ENCODE measurements around the gene CSTPP1.

DNA sequence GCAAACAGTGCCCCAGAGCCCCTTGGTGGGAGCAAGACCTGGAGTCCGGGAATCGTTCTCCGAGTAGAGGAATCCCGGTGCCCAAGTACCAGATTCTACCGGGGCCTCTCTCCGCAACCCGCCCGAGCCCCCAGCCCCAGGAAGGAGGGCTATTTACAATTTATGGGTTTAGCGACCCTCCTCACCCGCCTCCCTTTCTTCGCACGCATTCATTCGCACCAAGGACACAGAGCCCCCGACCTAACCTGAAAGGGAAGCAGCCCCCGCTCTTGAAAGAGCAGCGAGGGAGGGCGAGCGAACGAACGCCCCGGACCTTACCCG, 18.8 kb upstream of the CSTPP1 start:
- no peak for TF ChIP-seq YY1 (IDR thresholded peaks at IDR 0.05; ENCODE audit: insufficient read depth, insufficient read length)
- no peak for TF ChIP-seq ZNF274 (IDR thresholded peaks at IDR 0.05; ENCODE audit: low read depth, low read length)
